GM21390 (cell line): Measurements from ENCODE around the gene NOP14.
"Not testable (repeated sequence)": the region's sequence is repeated elsewhere in the genome, so short reads cannot be mapped to it uniquely, and the experiment has no call there.

Source experiments
- ATAC-seq: cut with Tn5 transposase; IDR thresholded peaks from one replicate; pipeline ENCODE4 v1.9.1; 2021; ENCODE audit not compliant: unreplicated experiment

The NOP14 gene

DNA sequence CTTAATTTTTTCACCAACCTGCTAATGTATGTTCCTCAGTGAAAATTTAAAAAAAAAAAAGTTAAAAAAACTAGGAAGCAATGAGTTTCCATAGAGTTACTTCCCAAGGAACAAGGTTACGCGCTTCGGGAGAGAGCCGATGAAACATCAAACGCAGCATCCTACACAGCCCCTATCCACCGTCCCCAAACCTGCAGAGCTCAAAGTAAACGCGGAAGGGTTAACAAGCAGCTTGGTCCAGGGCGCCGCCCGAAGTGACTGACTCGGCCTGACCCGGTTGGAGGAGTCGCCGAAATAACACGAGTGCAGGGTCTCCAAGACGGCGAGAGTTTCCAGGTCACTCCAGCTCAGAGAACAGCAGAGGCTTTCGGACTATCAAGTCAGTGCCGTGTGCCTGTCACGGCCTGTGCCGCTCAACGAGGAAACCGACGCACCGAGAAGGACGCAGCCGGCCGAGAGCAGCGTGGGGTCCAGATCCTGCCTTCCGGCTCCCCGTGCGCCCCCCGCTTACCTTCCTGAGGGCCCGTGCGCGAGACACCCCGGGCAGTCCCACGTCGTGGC, 512 bp downstream of the NOP14 start:
- ATAC-seq = peak; percentile 24

DNA sequence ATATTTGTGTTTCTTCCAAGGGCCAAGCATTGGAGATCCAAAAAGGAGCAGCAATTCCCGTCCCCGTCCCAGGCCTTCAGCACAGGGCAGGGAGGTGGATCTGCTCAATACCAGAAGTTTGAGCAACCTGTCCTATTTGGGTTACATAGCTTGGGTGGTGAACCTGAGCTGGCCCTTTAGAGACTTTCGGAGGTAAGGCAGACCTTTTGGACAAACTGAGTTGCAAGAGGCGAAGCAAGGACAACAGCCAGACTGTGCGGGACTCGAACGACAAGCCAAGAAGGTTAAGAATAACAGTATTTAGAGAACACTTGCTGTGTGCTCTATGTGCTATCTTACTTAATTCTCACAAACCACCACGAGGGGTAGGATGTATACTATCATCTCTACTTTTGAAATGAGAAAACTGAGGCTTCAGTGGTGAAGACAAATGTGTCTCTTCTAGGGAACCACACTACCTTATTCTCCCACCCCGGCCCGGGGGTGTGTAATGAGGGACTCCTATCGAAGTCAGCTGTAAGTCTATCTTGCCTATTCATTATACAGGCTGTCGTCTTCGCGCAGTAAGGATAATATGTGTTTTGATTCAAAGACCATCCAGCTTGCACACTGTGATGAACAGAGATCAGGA, 1.3 kb downstream of the NOP14 start:
- ATAC-seq = no peak

DNA sequence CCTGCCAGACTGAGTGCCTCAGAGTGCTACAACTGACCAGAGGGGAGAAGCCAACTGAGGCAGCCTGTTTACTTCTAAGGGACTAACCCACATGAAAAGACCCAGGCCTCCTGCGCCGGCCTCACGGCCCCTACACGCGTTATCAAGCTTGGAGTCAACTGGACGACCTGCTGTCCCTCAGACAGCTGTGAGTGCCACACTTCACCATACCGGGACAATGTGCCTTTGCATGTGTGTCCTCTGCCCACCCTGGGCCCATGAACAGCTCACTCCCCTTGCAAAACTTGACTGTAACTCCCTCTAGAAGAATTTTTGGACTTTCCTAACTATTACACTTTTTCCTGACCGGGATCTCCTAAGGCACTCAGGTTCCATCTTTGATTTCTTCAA, 1.8 kb downstream of the NOP14 start:
- no peak for ATAC-seq

DNA sequence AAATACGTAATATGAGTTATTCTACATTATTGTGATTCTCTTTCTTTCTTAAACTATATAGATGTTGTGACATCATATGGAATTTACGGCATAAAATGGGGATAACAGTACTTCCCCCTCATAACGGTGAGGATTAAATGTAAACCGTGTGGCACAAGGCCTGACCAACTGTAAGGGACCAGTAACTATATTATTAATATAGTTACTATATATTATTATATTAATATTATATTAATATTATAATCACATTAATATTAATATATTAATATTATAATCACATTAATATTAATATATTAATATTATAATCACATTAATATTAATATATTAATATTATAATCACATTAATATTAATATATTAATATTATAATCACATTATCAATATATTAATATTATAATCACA, 2.8 kb downstream of the NOP14 start:
- not testable (repeated sequence) for ATAC-seq

DNA sequence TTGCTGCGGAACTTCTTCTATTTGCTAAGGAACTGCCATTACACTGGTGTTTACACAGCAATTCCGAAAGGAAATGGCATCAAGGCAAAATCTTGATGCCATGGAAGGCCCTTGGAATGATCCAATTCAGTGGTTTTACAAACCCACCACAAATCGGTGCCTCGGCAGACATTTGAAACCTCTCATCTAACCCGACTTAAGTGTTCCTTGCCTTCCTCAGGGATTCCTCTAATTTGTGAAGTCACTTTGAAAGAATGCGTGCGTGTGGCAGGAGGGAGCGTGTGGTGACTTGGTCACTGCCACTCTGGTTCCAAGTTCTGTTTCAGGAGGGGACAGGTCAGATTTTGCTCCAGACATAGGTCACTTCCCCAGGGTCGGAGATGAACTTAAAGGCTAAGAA, 4.8 kb downstream of the NOP14 start:
- no peak for ATAC-seq

DNA sequence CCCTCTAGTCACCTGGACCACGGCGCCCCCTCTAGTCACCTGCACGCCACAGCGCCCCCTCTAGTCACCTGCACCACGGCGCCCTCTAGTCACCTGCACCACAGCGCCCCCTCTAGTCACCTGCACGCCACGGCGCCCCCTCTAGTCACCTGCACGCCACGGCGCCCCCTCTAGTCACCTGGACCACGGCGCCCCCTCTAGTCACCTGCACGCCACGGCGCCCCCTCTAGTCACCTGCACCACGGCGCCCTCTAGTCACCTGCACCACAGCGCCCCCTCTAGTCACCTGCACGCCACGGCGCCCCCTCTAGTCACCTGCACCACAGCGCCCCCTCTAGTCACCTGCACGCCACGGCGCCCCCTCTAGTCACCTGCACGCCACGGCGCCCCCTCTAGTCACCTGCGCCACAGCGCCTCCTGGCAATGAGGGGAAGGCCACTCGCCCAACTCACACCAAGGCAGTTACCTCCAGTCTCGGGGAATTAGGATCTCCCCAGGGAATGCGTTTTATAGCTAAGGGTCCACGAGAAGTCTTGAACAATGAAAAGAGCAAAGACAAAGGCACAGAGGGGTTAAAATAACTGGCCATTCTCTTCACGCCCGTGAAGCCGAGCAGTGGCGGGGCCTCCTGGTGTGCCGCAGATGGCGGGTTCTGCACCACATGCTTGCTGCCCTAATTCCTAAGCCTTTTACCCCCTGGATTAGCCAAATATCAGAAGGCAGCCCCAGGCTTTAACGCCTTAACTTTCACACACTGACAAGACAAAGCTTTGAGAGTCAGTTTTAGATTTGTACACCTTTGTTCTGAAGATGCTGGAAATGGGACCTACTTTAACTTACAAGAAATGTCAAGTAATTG, 7.8 kb downstream of the NOP14 start:
- ATAC-seq = not testable (repeated sequence)

DNA sequence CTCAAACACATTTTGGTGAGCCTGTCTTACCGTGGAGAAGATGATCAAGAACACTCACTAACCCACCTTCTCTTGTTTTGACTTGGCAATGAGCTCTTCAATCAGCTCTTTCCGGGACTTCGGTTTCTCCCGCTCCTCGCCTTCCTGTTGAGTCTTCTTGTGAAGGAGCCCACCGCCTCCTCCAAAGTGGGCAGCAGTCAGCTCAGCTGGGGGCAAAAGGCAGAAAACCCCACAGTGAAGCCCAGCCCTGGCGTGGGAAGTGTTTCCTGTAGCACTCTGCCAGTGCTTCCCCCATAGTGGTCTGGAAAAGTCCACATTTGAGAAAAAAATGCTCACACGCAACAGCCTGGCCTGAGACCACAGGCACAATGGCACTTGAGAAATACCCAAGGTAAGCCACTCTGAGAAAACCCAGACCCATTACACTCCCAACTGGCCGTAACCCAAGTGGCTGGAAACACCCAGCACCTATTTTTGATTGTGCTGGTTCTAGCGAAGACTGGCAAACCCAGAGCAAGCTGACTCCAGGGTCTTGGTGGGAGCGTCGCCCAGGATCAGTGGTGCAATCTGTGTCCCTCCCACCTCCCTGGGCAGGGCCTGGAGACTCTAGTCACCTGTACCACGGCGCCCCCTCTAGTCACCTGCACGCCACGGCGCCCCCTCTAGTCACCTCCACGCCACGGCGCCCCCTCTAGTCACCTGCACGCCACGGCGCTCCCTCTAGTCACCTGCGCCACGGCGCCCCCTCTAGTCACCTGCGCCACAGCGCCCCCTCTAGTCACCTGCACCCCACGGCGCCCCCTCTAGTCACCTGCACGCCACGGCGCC, 8.6 kb downstream of the NOP14 start:
- ATAC-seq = no peak

DNA sequence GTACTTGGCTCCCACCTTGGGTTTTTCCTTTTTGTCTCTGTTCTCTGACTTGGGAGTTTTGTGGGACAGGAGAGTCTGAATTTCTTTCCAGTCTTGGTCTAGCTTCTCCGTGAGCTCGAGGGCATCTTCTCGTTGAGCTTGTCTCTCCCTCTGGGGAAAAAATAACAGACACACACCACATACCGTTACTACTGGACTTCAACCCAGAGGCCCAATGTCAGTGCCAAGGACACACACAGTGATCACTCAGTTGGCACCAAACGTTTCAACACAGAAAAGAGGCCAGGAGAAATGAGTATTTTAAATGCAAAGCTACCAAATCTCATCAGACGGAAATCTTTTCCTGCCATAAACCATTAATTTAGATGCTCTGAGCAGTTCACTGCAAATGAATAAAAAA, 9.7 kb downstream of the NOP14 start:
- no peak for ATAC-seq

DNA sequence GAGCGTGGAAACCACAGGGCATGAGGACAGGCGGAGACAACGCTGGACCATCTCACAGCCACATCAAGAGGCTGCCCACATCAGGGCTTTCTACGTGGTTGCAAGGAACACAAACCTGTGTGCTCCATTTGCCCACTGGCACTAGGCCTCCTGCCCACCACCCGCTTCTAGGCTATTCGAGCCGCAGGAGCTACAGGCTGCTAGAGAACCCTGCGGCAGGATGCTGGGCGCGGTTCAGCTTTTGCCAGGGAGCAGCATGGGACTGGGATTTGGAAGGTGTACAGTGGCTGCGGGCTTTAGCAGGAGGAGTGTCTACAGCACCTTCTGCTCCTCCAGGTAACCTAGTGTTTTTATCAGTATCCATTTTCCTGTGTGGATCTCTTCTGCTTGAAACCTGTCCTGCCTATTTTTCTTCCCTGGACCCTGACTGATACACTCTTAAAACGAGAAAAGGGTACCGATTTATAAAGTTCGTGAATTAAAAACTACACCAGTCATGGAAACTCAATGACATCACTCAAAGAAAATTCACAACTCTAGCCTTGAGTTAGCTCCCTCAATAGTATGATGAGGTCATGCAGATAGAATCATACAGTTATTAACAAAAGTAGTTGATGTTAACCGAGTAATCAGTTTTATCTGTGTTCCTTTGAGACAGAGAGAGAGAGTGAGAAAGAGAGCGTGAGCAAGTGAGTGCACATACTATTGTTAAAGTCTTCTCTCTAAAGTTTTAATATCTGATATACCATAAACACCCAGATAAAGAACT, 12.8 kb downstream of the NOP14 start:
- no peak for ATAC-seq

DNA sequence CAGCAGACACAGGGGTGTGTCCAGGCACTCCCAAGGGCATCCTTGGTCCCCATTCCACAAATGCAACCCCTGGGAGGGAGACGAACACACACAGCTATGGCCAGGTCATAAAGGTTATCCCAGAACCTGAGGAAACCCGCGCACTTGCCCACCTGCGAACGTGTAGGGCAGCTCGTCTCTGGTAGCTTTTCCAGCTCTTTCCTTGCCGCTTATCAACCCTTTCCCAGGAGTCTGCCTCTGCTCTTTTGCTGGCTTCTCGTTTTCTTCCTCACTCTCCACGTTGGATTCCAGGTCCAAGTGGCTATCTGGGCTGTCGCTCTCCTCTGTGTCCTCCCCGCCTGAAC, 13.5 kb downstream of the NOP14 start:
- ATAC-seq = no peak

DNA sequence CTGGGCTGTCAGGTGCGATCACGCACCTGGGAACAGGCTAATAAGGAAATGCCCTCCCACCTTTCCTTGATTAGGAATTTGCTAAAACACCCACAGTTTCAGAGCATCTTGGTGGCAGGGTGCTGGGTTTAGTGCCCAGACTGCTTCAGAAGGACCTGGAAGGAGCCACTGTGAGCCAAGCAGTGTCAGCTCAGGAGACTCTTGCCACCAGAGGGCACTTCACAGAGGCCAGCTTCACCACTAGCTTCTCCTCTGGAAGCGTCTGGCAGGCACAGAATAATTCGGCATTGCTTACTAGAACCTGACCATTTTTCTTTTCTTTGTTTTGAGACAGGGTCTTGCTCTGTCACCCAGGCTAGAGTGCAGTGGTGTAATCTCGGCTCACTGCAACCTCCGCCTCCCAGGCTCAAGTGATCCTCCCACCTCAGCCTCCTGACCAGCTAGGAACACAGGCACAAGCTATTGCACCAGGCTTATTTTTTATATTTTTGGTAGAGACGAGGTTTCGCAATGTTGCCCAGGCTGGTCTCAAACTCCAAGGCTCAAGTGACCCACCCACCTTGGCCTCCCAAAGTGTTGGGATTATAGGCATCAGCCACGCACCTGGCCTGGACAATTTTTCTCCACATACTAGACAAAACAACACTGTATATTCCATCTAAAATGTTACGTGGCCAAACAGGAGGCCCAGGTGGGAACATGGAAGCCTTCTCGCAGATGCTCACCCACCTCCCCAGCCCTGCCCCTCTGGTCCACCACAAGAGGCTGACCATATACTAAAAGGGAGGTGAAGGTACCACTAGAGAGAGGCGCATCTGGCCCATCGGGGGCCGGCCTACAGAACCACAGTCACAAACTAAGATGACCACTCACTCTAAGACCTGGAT, 14.1 kb downstream of the NOP14 start:
- no peak for ATAC-seq

DNA sequence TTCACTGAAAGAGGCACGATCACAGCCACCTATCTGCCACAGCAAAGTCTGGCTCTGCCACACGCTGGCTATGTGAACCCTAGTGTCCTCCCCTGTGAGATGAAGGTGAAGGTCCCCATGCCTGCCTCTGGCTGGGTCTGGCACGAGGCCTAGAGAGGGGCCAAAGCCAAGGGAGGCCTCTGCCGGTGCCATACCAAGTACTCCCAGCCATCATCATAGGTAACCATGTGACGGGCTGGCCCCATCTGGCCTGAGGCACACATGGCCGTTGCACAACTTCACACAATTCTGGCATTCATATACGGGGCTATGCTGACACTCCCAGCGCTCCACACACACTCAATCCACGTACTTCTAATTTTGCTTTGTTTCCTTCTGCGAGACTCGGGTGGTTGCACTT, 15.3 kb downstream of the NOP14 start:
- ATAC-seq = no peak

DNA sequence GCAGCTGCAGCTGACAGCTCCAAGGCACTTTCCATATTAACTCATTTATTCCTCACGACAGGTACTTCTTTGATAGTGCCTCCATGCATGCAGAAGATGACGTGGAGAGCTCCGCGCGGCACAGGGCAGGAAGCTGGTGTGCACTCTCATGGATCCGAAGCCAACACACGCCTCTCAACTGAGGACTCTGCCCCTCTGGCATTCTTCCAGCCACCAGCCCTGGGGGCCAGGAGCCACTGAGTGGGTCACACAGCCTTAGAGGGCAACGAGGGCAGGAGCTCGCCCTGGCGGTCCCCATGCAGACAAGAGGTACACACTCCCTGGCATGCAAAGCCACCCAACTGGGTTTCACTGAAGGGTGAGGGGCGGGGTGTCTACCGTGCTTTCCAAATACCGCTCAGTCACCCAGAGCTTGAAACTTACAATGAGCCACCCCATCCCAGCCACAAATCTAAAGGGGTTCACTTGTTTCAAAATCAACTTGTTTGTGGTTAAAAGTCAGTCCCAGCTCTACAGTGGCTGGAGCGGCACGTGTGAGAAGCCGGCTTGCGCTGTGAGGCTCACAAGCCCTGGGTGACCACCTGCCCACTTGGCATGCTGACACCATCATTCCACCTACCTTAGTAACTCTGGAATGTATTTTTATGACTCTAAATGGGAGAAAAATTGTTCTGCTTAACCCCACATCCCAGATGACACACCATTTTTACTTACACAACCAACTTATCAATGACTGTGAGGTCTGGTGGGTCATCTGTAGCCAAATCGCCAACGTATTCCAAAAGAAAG, 16.2 kb downstream of the NOP14 start:
- no peak for ATAC-seq

DNA sequence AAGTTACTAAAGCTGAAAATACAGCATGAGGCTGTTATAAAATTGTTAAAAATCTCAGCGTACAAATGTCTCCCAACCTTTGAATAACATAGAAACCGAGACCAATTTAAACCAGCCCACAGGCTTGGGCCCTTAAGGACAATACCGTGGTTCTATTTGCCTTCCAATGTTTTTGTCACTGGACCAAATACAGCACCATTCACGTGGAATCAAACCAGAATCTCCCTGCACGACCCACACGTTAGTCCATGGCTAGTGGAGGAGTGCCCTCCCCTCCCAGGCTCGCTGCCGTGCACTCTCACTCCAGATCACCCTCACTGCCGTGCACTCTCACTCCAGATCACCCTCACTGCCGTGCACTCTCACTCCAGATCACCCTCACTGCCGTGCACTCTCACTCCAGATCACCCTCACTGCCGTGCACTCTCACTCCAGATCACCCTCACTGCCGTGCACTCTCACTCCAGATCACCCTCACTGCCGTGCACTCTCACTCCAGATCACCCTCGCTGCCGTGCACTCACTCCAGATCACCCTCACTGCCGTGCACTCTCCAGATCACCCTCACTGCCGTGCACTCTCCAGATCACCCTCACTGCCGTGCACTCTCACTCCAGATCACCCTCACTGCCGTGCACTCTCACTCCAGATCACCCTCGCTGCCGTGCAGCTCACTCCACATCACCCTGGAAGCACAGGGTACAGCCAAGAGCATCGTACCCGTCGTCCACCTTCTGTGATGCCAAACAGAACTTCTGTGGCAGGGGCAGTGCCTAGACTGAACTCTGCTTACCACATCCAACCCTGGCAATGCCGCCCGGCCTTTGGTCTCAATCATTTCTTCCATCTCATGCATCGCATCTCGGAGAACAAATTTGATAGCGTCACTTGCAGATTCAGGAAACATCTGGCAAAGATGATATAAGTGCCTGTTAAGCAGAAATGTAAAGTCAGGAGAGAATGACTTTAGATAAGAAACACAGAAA, 17.3 kb downstream of the NOP14 start:
- not testable (repeated sequence) for ATAC-seq

DNA sequence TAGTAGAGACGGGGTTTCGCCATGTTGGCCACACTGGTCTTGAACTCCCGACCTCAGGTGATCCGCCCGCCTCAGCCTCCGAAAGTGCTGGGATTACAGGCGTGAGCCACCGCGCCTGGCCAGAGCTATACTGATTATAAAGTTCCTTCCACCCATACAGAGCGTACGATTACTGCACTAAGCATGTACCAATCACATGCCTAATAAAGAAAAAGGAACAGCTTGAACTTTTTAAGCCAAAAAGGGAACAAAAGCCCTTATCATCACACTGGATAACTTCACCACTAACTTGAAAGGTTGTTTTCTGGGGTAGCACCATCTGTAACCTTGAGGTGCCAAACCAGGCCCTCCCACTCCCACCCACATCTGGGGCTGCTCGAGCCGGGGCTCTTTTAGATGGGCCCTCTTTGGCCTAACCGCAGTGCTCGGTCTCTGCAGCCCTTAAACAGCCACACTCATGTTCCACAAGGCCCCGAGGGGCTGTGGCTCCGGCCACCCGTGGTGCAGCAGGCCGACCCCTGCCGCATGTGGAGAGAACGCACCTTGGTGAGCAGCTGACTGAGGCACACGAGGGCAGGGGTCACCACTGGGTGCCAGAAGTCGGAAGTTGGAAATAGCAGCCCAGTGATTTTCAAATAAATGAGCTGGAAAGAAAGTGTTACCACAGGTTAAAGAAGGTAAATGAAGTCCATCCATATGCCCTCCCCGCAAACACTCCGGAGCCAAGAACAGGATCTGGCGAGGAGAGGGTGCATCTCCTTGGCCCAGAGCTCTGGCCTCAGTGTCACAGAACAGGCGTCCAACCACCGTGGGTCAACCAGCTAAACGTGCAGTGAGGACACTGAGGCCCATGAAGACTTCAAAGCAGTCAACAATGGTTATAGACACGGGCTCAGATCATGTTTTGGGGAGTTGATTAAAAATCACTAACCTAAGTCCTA, 18.4 kb downstream of the NOP14 start:
- ATAC-seq = no peak

DNA sequence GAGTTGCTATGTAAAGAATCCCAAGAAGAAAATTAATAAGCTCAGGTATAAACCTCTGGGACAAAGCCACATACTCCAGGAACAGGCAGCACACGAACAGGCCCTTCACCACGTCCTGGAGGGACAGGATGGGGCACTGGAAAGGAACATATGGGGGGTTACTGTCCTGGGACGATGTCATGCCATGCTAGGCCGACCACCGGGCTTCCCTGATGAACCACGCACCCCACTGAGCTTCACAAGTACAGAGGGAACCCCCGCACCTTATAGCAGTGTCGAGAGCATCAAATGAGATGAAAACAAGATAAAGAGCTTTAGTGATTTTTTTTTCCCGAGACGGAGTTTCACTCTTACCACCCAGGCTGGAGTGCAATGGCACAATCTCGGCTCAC, 19.1 kb downstream of the NOP14 start:
- no peak for ATAC-seq
